IMR-90 (cell line): ENCODE results near the gene MYH9. TPM values are rescaled to one million over a fixed set of nuclear protein-coding genes. Genes with fewer than 3 reads are reported as not detected.
A peak's percentile ranks its signal among the peaks of the same experiment; 100 is the strongest.

Experiments
- ATAC-seq: fragments of 200-7000 bp; cut with Tn5 transposase; 2 replicates; pipeline ENCODE4 v1.9.1; 2020; ENCODE audit warnings: low read depth, mild to moderate bottlenecking, moderate library complexity
- BruUV-seq: library from RNA; stranded (reverse); fragments of 400-500 nt; replicated peaks from 2 replicates; lab custom pipeline; 2021; lab: Mats Ljungman, UMichigan
- CTCF ChIA-PET: fragments of 300-600 bp; formaldehyde crosslinking; extraction: SDS; loops from one replicate; lab custom pipeline; 2021; ENCODE audit warnings: antibody characterized with exemption; lab: Yijun Ruan, JAX
- POLR2A ChIA-PET: fragments of 300-600 bp; sonication (Branson Sonifier 250); formaldehyde crosslinking; loops from one replicate; lab custom pipeline; 2022; ENCODE audit warnings: antibody characterized with exemption; ENCODE audit not compliant: unreplicated experiment; lab: Charles Lee
- DNase-seq: peaks from one replicate; pipeline ENCODE4 v3.0.0; 2013
- H2AFZ ChIP-seq: replicated peaks from 2 replicates; pipeline ENCODE3; 2013; ENCODE audit warnings: low read length, mild to moderate bottlenecking; ENCODE audit not compliant: poor library complexity
- H2AK5ac ChIP-seq: 2 replicates; pipeline ENCODE4 v1.6.1; 2013; ENCODE audit warnings: low read depth, low read length, inconsistent platforms
- H2AK9ac ChIP-seq: replicated peaks from 2 replicates; pipeline ENCODE3; 2013; ENCODE audit warnings: mild to moderate bottlenecking, low read depth, low read length, moderate library complexity; ENCODE audit not compliant: poor library complexity
- H2BK120ac ChIP-seq: 2 replicates; pipeline ENCODE4 v1.6.1; 2013; ENCODE audit warnings: low read depth, low read length, inconsistent platforms
- H2BK15ac ChIP-seq: 3 replicates; pipeline ENCODE4 v1.6.1; 2013; ENCODE audit warnings: low read depth, low read length, inconsistent platforms
- H2BK20ac ChIP-seq: 2 replicates; pipeline ENCODE4 v1.6.1; 2013; ENCODE audit warnings: low read depth, mild to moderate bottlenecking, inconsistent platforms, low read length, moderate library complexity
- H2BK5ac ChIP-seq: 2 replicates; pipeline ENCODE4 v1.6.1; 2013; ENCODE audit warnings: mild to moderate bottlenecking, low read depth, low read length, inconsistent platforms; ENCODE audit not compliant: poor library complexity, severe bottlenecking
- H3K14ac ChIP-seq: replicated peaks from 2 replicates; pipeline ENCODE4 v1.6.1; 2013; ENCODE audit warnings: low read depth, low read length, inconsistent platforms
- H3K18ac ChIP-seq: 2 replicates; pipeline ENCODE4 v1.6.1; 2013; ENCODE audit warnings: low read depth, low read length, control low read depth
- H3K23ac ChIP-seq: 2 replicates; pipeline ENCODE4 v1.6.1; 2013; ENCODE audit warnings: low read depth, low read length, inconsistent platforms
- H3K27ac ChIP-seq: 2 replicates; pipeline ENCODE4 v1.5.1; 2013; ENCODE audit warnings: mild to moderate bottlenecking, control low read depth, low read length; ENCODE audit not compliant: insufficient read depth
- H3K27me3 ChIP-seq: 2 replicates; pipeline ENCODE4 v1.6.1; 2013; ENCODE audit warnings: low read length; ENCODE audit not compliant: control insufficient read depth, insufficient read depth
- H3K36me3 ChIP-seq: 2 replicates; pipeline ENCODE4 v1.6.1; 2013; ENCODE audit warnings: low read length, mixed read lengths; ENCODE audit not compliant: control insufficient read depth, insufficient read depth
- H3K4ac ChIP-seq: 2 replicates; pipeline ENCODE4 v1.6.1; 2013; ENCODE audit warnings: low read depth, low read length, inconsistent platforms
- H3K4me1 ChIP-seq: 2 replicates; pipeline ENCODE4 v1.6.1; 2013; ENCODE audit warnings: low read length, mixed read lengths; ENCODE audit not compliant: control insufficient read depth, insufficient read depth
- H3K4me2 ChIP-seq: 2 replicates; pipeline ENCODE4 v1.6.1; 2013; ENCODE audit warnings: low read depth, mild to moderate bottlenecking, control low read depth, low read length, moderate library complexity
- H3K4me3 ChIP-seq: 2 replicates; pipeline ENCODE4 v1.5.1; 2013; ENCODE audit warnings: low read depth, mild to moderate bottlenecking, control low read depth, low read length, moderate library complexity; ENCODE audit not compliant: insufficient read depth
- H3K56ac ChIP-seq: 2 replicates; pipeline ENCODE4 v1.6.1; 2013; ENCODE audit warnings: low read length, inconsistent platforms; ENCODE audit not compliant: insufficient read depth; ENCODE audit errors: extremely low read depth
- H3K79me1 ChIP-seq, 2 experiments: 2 replicates each; pipeline ENCODE4 v1.6.1; 2013; ENCODE audit warnings: low read length in 2 of 2, inconsistent platforms in 1 of 2, low read depth in 1 of 2
- H3K9ac ChIP-seq: 2 replicates; pipeline ENCODE4 v1.6.1; 2013; ENCODE audit warnings: low read depth, low read length, control low read depth
- H3K9me1 ChIP-seq: 2 replicates; pipeline ENCODE4 v1.6.1; 2013; ENCODE audit warnings: low read length, inconsistent platforms; ENCODE audit not compliant: insufficient read depth
- H3K9me3 ChIP-seq: 2 replicates; pipeline ENCODE4 v1.6.1; 2013; ENCODE audit warnings: low read length; ENCODE audit not compliant: control insufficient read depth, insufficient read depth
- H4K20me1 ChIP-seq: 2 replicates; pipeline ENCODE4 v1.6.1; 2013; ENCODE audit warnings: low read length, inconsistent platforms; ENCODE audit not compliant: insufficient read depth
- H4K5ac ChIP-seq: 2 replicates; pipeline ENCODE4 v1.6.1; 2013; ENCODE audit warnings: mild to moderate bottlenecking, low read depth, low read length, control low read depth
- H4K8ac ChIP-seq, 2 experiments: 2 replicates each; pipeline ENCODE4 v1.6.1; 2013; ENCODE audit warnings: low read depth in 2 of 2, low read length in 2 of 2, control low read depth in 1 of 2, inconsistent platforms in 1 of 2
- H4K91ac ChIP-seq: 2 replicates; pipeline ENCODE4 v1.6.1; 2013; ENCODE audit warnings: low read depth, low read length, inconsistent platforms; ENCODE audit not compliant: insufficient read depth
- CHD1 ChIP-seq: IDR thresholded peaks from 2 replicates; pipeline ENCODE4 v1.6.1; 2012; ENCODE audit warnings: low read depth, low read length, improper control_type of control experiment
- CTCF ChIP-seq: conservative IDR thresholded peaks from 2 replicates; pipeline ENCODE4 v1.5.1; 2012; ENCODE audit warnings: mild to moderate bottlenecking, low read depth, low read length, improper control_type of control experiment
- ELK1 ChIP-seq: fragments of 150-350 bp; IDR thresholded peaks from 2 replicates; pipeline ENCODE4 v1.6.1; 2016; ENCODE audit warnings: low read depth, mild to moderate bottlenecking, low read length, moderate library complexity, borderline replicate concordance
- FOS ChIP-seq: fragments of 150-350 bp; IDR thresholded peaks from 2 replicates; pipeline ENCODE4 v1.6.1; 2016; ENCODE audit warnings: low read depth, low read length
- MAFK ChIP-seq: IDR thresholded peaks from 2 replicates; pipeline ENCODE4 v1.6.1; 2012; ENCODE audit warnings: low read depth, low read length, improper control_type of control experiment
- MAZ ChIP-seq: IDR thresholded peaks from 2 replicates; pipeline ENCODE4 v1.6.1; 2012; ENCODE audit warnings: low read depth, mild to moderate bottlenecking, low read length, improper control_type of control experiment, moderate library complexity, borderline replicate concordance
- POLR2A ChIP-seq: IDR thresholded peaks from 2 replicates; pipeline ENCODE4 v1.6.1; 2012; ENCODE audit warnings: mild to moderate bottlenecking, low read depth, low read length
- RCOR1 ChIP-seq: IDR thresholded peaks from 2 replicates; pipeline ENCODE4 v1.6.1; 2012; ENCODE audit warnings: mild to moderate bottlenecking, low read length, improper control_type of control experiment; ENCODE audit not compliant: insufficient replicate concordance
- USF2 ChIP-seq: fragments of 150-350 bp; IDR thresholded peaks from 2 replicates; pipeline ENCODE4 v1.6.1; 2017; ENCODE audit warnings: mild to moderate bottlenecking, antibody characterized with exemption, low read length, low read depth
- WGBS, 2 experiments: methylation state at CpG; one replicate each; pipeline versions ENCODE4 v1.1.5 to v1.1.7; 2013; ENCODE audit warnings: missing lambda C conversion rate in 2 of 2; ENCODE audit not compliant: insufficient read length in 1 of 2; ENCODE audit errors: extremely low coverage in 2 of 2; 5-methylcytosine and 5-hydroxymethylcytosine counted together
- dilution Hi-C: fragments of 300-500 bp; cut with HindIII; formaldehyde crosslinking; loops from one replicate; pipeline ENCODE4 v1.14.3; 2018; ENCODE audit warnings: low sequenced_read_pairs; ENCODE audit not compliant: unreplicated experiment
- in situ Hi-C: fragments of 300-500 bp; cut with MboI; formaldehyde crosslinking; loops from 3 replicates; pipeline ENCODE4 v1.14.3; 2019; ENCODE audit warnings: low sequenced_read_pairs, inconsistent platforms, mixed read lengths
- intact Hi-C: fragments of 100-400 bp; cut with micrococcal nuclease; formaldehyde crosslinking; loops from 2 replicates; pipeline ENCODE4 v1.10.0; 2022
- polyA plus RNA-seq, 3 experiments: library from polyadenylated mRNA; depleted of rRNA; stranded (reverse); fragments of >200 nt; gene quantifications; 2 replicates each; pipeline ENCODE4 v1.2.3, GENCODE V29; 2012; ENCODE audit warnings: low replicate concordance in 1 of 3
- total RNA-seq: library from RNA; depleted of rRNA; stranded (reverse); fragments of >200 nt; gene quantifications from 2 replicates; pipeline ENCODE4 v1.2.3, GENCODE V29; 2012

Gene MYH9
- total and polyA plus RNA-seq, 2 of the 4 experiments (the other 2 are of a cell fraction) = 475 to 554 TPM

GRCh38 chr22:36288571-36289405 lies 99.0 kb downstream of the MYH9 start:
- no peak overlapping the region for H3K4ac ChIP-seq
- ChIA-PET POLR2A (no interaction called here), CTCF (interaction anchor here (0.5 kb wide), 1 partner anchor 928 kb away, joined by 3 read pairs; no protein-coding TSS in a partner anchor)
- WGBS, 2 experiments = 95% methylated on average over 18 of the region's 33 CpGs; no CpG with 5 or more reads in 1 of the 2 experiments
- H3K14ac ChIP-seq = no peak overlapping the region
- no peaks in the 10 kb centered on the region for H3K9me1 ChIP-seq
- H3K56ac ChIP-seq = no peak overlapping the region
- H3K4me1 ChIP-seq = no peaks in the 10 kb centered on the region
- H4K8ac ChIP-seq = no peak overlapping the region
- H2AK9ac ChIP-seq = no peak overlapping the region
- no peak for ATAC-seq
- no peak overlapping the region for H3K18ac ChIP-seq
- no peak overlapping the region for H2BK120ac ChIP-seq
- dilution Hi-C loops (no loop called here), in situ Hi-C loops (no loop called here), intact Hi-C loops (no loop called here)
- no peak overlapping the region for H3K9ac ChIP-seq
- H2BK20ac ChIP-seq = no peak overlapping the region
- H2BK15ac ChIP-seq = no peak overlapping the region
- H3K9me3 ChIP-seq = no peaks in the 10 kb centered on the region
- peaks cover 42 to 76% of the 10 kb centered on the region in 2 experiments for H3K79me1 ChIP-seq
- no peaks in the 10 kb centered on the region for H3K27me3 ChIP-seq
- TSS peak; percentile 98 for BruUV-seq
- peak overlapping the region; percentile 4; the same call in 1 of the 2 replicates for H3K27ac ChIP-seq
- H3K36me3 ChIP-seq = peaks cover 83% of the 10 kb centered on the region
- no peak overlapping the region for H2BK5ac ChIP-seq
- no peak overlapping the region for H4K5ac ChIP-seq
- no peak overlapping the region for H4K91ac ChIP-seq
- no peak overlapping the region for H3K23ac ChIP-seq
- H2AK5ac ChIP-seq = no peak overlapping the region
- H4K20me1 ChIP-seq = peaks cover 83% of the 10 kb centered on the region
- DNase-seq = no peak
- H3K4me2 ChIP-seq = no peak overlapping the region
- H2AFZ ChIP-seq = no peak overlapping the region
- no peak overlapping the region for H3K4me3 ChIP-seq
- TF ChIP-seq MAZ (no peak), CTCF (no peak), ELK1 (no peak), FOS (no peak), RCOR1 (no peak), POLR2A (no peak), USF2 (no peak), CHD1 (no peak), MAFK (no peak)
